GM12892 (cell line): ENCODE results near the gene RUNDC3A.
A peak's percentile ranks its signal among the peaks of the same experiment; 100 is the strongest.
"Not testable (repeated sequence)": the region's sequence is repeated elsewhere in the genome, so short reads cannot be mapped to it uniquely, and the experiment has no call there.

Experiments used
- DNase-seq: peaks from one replicate; pipeline ENCODE4 v3.0.0; 2011; ENCODE audit not compliant: insufficient read length
- FAIRE-seq: peaks from 2 replicates; lab custom pipeline; 2011; peaks lifted over from hg19 to GRCh38; lab: Jason Lieb, UNC
- POLR2A ChIP-seq: IDR thresholded peaks from 2 replicates; pipeline ENCODE4 v1.6.1; 2011; ENCODE audit warnings: low read depth, low read length, control low read depth
- POLR2AphosphoS5 ChIP-seq: IDR thresholded peaks from 2 replicates; pipeline ENCODE4 v1.6.1; 2011; ENCODE audit warnings: low read depth, low read length, control low read depth
- TAF1 ChIP-seq: IDR thresholded peaks from 2 replicates; pipeline ENCODE4 v1.6.1; 2011; ENCODE audit warnings: low read depth, mild to moderate bottlenecking, control low read depth, low read length, borderline replicate concordance

Gene RUNDC3A

GRCh38 chr17:44324571-44325275, 16.3 kb downstream of the RUNDC3A start, which contains the start of gene SLC25A39:
SLC25A39 (minus strand) TSS chr17:44324823; CDS start chr17:44323562, 1,261 bp downstream.
- DNase-seq (peak; percentile 80), FAIRE-seq (peak; percentile 98)
- peak; percentile 39; the same call in 1 of the 2 replicates for TF ChIP-seq TAF1
- TF ChIP-seq POLR2AphosphoS5: peak; percentile 81
- peak; percentile 92 for TF ChIP-seq POLR2A

DNA sequence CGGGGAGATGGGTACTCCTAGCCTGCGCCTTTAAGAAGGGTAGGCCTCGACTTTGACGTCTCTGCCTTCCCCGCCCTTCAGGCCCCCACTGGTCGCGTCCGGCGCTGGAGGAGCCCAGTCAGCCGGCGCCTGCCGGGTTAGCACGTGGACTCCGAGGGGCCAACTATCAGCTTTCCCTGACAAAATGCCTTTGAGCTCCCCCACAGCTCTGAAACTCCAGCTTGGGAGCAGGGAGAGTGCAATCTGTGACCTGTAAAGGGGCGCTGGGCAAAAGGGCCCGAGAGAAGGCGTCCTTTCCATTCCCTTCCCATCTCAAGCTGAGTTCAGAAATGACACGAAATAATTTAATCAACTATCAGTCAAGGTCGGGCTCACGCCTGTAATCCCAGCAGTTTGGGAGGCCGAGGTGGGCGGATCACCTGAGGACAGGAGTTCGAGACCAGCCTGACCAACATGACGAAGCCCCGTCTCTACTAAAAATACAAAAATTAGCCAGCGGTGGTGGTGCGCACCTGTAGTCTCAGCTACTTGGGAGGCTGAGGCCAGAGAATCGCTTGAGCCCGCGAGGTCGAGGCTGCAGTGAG, 18.6 kb downstream of the RUNDC3A start:
- FAIRE-seq (peak; percentile 61), DNase-seq (peak; percentile 94)
- TF ChIP-seq POLR2A (no peak), POLR2AphosphoS5 (no peak), TAF1 (no peak)

DNA sequence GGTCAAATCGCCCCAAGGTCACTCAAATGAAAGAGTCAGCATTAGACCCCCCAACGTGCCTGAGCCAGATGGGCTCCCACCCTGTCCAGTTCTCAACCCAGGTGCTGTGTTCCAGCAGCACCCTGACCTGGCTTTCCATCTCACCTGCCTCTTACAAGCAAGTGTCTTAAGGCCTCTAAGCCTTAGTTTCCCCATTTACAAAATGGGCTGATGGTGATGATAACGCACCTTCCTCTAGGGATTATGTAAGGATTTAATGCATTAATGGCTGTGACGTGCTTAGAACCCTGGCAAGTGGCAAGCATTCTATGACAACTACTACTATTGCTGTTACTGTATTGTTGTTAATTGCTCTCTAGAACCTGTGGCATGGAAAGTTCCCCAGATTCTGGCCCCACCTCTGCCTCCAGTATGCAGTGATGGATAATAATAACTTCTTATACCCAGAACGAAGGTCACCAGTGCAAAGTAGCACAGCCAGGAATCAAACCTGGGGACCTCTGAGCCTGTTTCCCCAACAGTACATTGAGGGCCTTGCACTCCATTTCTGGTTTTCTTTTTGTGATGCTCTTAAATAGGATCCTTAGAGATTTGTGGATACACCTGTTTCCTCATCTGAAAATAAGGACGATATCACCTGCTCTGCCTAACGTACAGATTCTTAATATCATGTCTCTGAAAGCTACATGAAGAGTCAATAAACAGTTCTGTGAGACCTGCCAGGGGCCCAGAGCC, 19.5 kb downstream of the RUNDC3A start:
- FAIRE-seq (no peak), DNase-seq (no peak)
- TF ChIP-seq POLR2AphosphoS5 (no peak), TAF1 (no peak), POLR2A (no peak)

DNA sequence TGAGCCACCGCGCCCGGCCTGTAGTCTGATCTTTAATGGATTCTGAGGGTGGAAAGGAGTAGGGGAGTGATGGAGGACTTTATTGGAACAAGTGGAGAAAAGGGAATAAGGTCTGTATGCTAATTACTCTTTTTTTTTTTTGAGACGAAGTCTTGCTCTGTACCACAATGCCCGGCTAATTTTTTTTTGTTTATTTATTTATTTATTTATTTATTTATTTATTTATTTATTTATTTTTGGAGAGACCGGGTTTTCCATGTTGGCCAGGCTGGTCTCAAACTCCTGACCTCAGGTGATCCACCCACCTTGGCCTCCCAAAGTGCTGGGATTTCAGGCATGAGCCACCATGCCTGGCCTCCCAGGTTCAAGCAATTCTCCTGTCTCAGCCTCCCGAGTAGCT, 21.1 kb downstream of the RUNDC3A start:
- not testable (repeated sequence) for DNase-seq, FAIRE-seq

GRCh38 chr17:44330263-44330662, 21.9 kb downstream of the RUNDC3A start:
- FAIRE-seq, DNase-seq: not testable (repeated sequence)

DNA sequence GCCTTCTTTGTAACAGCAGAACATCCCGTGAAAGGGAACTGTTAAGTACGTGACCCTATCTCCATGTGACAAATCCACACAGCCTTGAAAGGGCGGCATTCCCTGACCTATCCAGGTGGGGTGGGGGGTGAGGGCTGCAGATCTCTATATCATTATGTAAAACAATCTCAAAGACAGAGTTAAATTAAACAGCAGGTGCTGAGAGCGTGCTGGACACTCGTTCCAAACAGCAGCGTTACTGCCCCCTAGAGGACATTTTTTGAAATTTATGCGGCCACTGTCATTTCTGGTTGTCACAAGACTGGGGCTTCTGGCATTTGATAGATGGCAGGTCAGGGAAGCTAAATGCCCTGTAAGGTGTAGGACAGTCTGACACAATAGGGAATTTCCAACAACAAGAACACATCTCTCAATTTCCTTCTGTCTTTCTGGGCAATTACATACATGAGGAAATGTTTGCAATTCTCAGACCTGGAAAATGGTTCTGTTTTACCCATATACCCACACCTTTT, 22.9 kb downstream of the RUNDC3A start:
- DNase-seq: peak; percentile 63
- TF ChIP-seq POLR2A (no peak), POLR2AphosphoS5 (no peak), TAF1 (no peak)
- peak; percentile 94 for FAIRE-seq

DNA sequence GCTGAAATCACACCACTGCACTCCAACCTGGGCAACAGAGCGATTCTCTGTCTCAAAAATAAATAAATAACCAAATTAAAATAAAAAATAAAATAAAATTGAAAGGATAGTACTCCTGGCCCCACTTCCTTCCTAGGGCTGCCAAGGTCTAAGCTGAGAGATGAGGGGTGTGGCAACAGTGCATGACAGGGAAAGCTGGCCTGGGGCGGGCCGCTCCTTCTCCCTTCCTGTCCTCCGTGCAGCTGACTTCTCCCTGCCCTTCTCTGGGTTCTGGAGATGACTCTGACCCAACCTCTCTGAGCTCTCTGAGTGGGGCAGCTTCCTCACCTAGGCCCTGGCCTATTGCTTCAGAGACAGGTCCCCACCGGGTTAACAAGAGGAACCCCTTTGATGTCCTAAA, 25.0 kb downstream of the RUNDC3A start:
- FAIRE-seq (no peak), DNase-seq (no peak)
- no peak for TF ChIP-seq TAF1
- TF ChIP-seq POLR2AphosphoS5: no peak
- no peak for TF ChIP-seq POLR2A

- no peak for DNase-seq
- FAIRE-seq: no peak
- no peak for TF ChIP-seq POLR2AphosphoS5
- TF ChIP-seq POLR2A: no peak
- no peak for TF ChIP-seq TAF1
These were observed 25.9 kb downstream of the RUNDC3A start for GRCh38 chr17:44334315-44334714.

GRCh38 chr17:44334727-44335126, 26.3 kb downstream of the RUNDC3A start:
- TF ChIP-seq TAF1 (no peak), POLR2AphosphoS5 (no peak), POLR2A (no peak)
- FAIRE-seq (no peak), DNase-seq (no peak)

DNA sequence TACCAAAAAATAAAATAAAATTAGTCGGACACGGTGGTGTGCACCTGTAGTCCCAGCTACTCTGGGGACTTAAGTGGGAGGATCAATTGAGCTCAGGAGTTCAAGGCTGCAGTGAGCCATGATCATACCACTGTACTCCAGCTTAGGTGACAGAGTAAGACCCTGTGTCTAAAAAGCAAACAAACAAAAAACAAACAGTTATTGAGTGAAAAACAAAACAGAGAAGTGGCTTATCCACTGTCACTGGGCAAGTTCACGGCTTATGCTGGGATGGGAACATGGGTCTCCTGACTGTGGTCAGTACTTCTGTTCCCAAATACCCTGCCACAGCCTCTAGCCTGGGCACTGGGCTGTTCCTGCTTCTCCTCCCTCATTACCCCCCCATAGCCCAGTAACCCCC, 27.2 kb downstream of the RUNDC3A start:
- TF ChIP-seq POLR2AphosphoS5 (no peak), TAF1 (no peak), POLR2A (no peak)
- DNase-seq (no peak), FAIRE-seq (no peak)

DNA sequence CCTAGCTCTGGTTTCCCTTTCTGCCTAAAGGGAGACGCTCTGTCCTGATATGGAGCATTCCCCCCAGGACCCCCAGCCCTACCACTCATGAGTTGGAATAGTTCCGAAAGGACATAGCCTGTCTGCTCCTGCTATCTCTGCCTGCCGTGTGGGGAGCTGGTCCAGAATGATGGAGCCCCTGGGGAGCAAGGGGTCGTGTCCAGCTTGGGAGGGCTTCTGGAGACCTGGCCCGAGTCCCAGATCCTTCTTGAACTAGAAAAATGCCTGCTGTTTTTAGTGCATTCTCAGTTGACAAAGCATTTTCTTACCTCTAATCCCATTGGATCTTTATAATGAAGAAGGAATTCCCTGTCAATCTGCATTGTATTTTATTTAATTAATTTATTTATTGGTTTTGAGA, 27.6 kb downstream of the RUNDC3A start:
- no peak for TF ChIP-seq POLR2A
- TF ChIP-seq POLR2AphosphoS5: no peak
- no peak for TF ChIP-seq TAF1
- no peak for FAIRE-seq

More for the DNA sequence above, 27.6 kb downstream of the RUNDC3A start:
- DNase-seq: no peak
